Uterus (tissue), 4 donors: ENCODE measurements around the gene ATG5. TPM values are rescaled to one million over a fixed set of nuclear protein-coding genes. Genes with fewer than 3 reads are reported as not detected.
A peak's percentile ranks its signal among the peaks of the same experiment; 100 is the strongest.

Experiments used
- DNase-seq, 2 donors: peaks; one replicate each; pipeline ENCODE4 v3.0.0-alpha.2; 2019 to 2020
- H3K27ac ChIP-seq, 2 donors: fragments of 200-600 bp; sonication (generic); 1 replicate in 1 of 2; 2 replicates in 1 of 2; pipeline ENCODE4 v1.5.1; 2016 to 2018
- H3K27me3 ChIP-seq, 2 donors: fragments of 200-600 bp; sonication (generic); one replicate each; pipeline ENCODE4 v1.5.1; 2018 to 2019; ENCODE audit warnings: control low read depth in 1 of 2
- H3K36me3 ChIP-seq, 2 donors: fragments of 200-600 bp; sonication (generic); one replicate each; pipeline ENCODE4 v1.5.1; 2019; ENCODE audit warnings: control low read depth in 1 of 2
- H3K4me1 ChIP-seq, 2 donors: fragments of 200-600 bp; sonication (generic); one replicate each; pipeline ENCODE4 v1.5.1; 2018 to 2019; ENCODE audit warnings: control low read depth in 1 of 2
- H3K4me3 ChIP-seq, 2 donors: fragments of 200-600 bp; sonication (generic); 1 replicate in 1 of 2; 2 replicates in 1 of 2; pipeline ENCODE4 v1.5.1; 2018 to 2019; ENCODE audit warnings: mild to moderate bottlenecking in 1 of 2
- H3K9me3 ChIP-seq, 2 donors: fragments of 200-600 bp; sonication (generic); one replicate each; pipeline ENCODE4 v1.5.1; 2019; ENCODE audit warnings: control low read depth in 1 of 2
- CTCF ChIP-seq, 4 experiments: fragments of 200-600 bp in 2 of 4; fragments of 450-650 bp in 2 of 4; sonication (generic) in 2 of 4; IDR thresholded peaks; one replicate each; pipeline ENCODE4 v1.5.1; 2016 to 2019; ENCODE audit warnings: antibody characterized with exemption in 4 of 4, mild to moderate bottlenecking in 2 of 4, moderate library complexity in 1 of 4
- POLR2A ChIP-seq, 2 donors: fragments of 450-650 bp; IDR thresholded peaks; one replicate each; pipeline ENCODE4 v1.6.1; 2016; ENCODE audit warnings: antibody characterized with exemption in 2 of 2, mild to moderate bottlenecking in 1 of 2, moderate library complexity in 1 of 2
- intact Hi-C: fragments of 100-400 bp; cut with DNase I; formaldehyde crosslinking; loops from one replicate; pipeline ENCODE4 v1.15.1; 2023; ENCODE audit warnings: low total_unique reads
- total RNA-seq, 4 donors: library from RNA; depleted of rRNA in 3 of 4; stranded (reverse); fragments of >200 nt in 3 of 4; gene quantifications; one replicate each; pipeline versions ENCODE4 v1.1.0 to v1.2.4, GENCODE V29; 2014 to 2023
- donor health status: DM: yes; HTN: yes; CAD: no.

ATG5 gene
- total RNA-seq, 4 donors from 2014 or later: 40.0 to 87.9 (median 63.3) TPM

- no peak for DNase-seq
- Histone ChIP-seq H3K27ac (no peak overlapping the region), H3K36me3 (no peaks in the 10 kb centered on the region), H3K4me1 (peaks cover 0 to 12% of the 10 kb centered on the region in 2 donors), H3K27me3 (peaks cover 0 to 32% of the 10 kb centered on the region in 2 donors), H3K4me3 (no peak overlapping the region), H3K9me3 (no peaks in the 10 kb centered on the region)
- TF ChIP-seq CTCF (IDR thresholded peaks at IDR 0.05): no peak
- intact Hi-C loops: no loop called here
Measured at GRCh38 chr6:106356378-106356777, 30.8 kb upstream of the ATG5 start.

GRCh38 chr6:106347219-106347618 is 21.7 kb upstream of the ATG5 start:
- Histone ChIP-seq H3K4me1 (no peaks in the 10 kb centered on the region), H3K4me3 (no peak overlapping the region), H3K27me3 (no peaks in the 10 kb centered on the region), H3K27ac (no peak overlapping the region), H3K9me3 (no peaks in the 10 kb centered on the region), H3K36me3 (no peaks in the 10 kb centered on the region)
- TF ChIP-seq POLR2A (IDR thresholded peaks at IDR 0.05) (no peak), CTCF (IDR thresholded peaks at IDR 0.05) (no peak)
- DNase-seq: no peak
- intact Hi-C loops: no loop called here

- peak in 1 of 2 donors; percentile 28 for DNase-seq
- H3K4me3 ChIP-seq: no peak overlapping the region
- no peaks in the 10 kb centered on the region for H3K36me3 ChIP-seq
- TF ChIP-seq CTCF (IDR thresholded peaks at IDR 0.05) (peak; percentile 34 to 64 (median 42)), POLR2A (IDR thresholded peaks at IDR 0.05) (no peak)
- no peak overlapping the region for H3K27ac ChIP-seq
- H3K27me3 ChIP-seq: no peaks in the 10 kb centered on the region
- no peaks in the 10 kb centered on the region for H3K4me1 ChIP-seq
- no peaks in the 10 kb centered on the region for H3K9me3 ChIP-seq
- intact Hi-C loops: loop anchor here (10.0 kb wide), 1 partner anchor 225 kb away; no protein-coding TSS in a partner anchor
Measured at GRCh38 chr6:106339334-106340029, 13.9 kb upstream of the ATG5 start.

- Histone ChIP-seq H3K36me3 (no peaks in the 10 kb centered on the region), H3K27me3 (no peaks in the 10 kb centered on the region), H3K4me3 (no peak overlapping the region), H3K27ac (no peak overlapping the region), H3K9me3 (no peaks in the 10 kb centered on the region), H3K4me1 (no peaks in the 10 kb centered on the region)
- TF ChIP-seq POLR2A (IDR thresholded peaks at IDR 0.05) (no peak), CTCF (IDR thresholded peaks at IDR 0.05) (peak; percentile 50 to 60 (median 56))
- intact Hi-C loops: loop anchor here (10.0 kb wide), 1 partner anchor 230 kb away; no protein-coding TSS in a partner anchor
- DNase-seq: peak; percentile 23 to 33
Measured at GRCh38 chr6:106334646-106335448, 9.3 kb upstream of the ATG5 start.
